Kidney (tissue), 14 donors: ENCODE results near the gene C19orf12. TPM values are rescaled to one million over a fixed set of nuclear protein-coding genes. Genes with fewer than 3 reads are reported as not detected.

Source experiments
- DNase-seq, 5 donors: peaks; one replicate each; pipeline ENCODE4 v3.0.0-alpha.2; 2013 to 2020
- FAIRE-seq: peaks from 2 replicates; lab custom pipeline; 2012; peaks lifted over from hg19 to GRCh38; lab: Jason Lieb, UNC
- H3K27ac ChIP-seq, 2 donors: one replicate each; pipeline ENCODE4 v1.7.0; 2013; ENCODE audit warnings: low read depth in 2 of 2, low read length in 2 of 2, inconsistent platforms in 1 of 2
- H3K27me3 ChIP-seq: one replicate; pipeline ENCODE4 v1.7.1; 2013; ENCODE audit warnings: low read length, inconsistent platforms; ENCODE audit not compliant: control insufficient read depth, insufficient read depth
- H3K36me3 ChIP-seq, 3 donors: one replicate each; pipeline versions ENCODE4 v1.7.0 to v1.7.1; 2013; ENCODE audit warnings: low read length in 3 of 3, control low read depth in 1 of 3, inconsistent platforms in 1 of 3; ENCODE audit not compliant: insufficient read depth in 3 of 3, control insufficient read depth in 2 of 3
- H3K4me1 ChIP-seq, 3 donors: one replicate each; pipeline versions ENCODE4 v1.7.0 to v1.7.1; 2013; ENCODE audit warnings: low read length in 3 of 3, inconsistent platforms in 1 of 3, low read depth in 1 of 3; ENCODE audit not compliant: control insufficient read depth in 2 of 3, insufficient read depth in 2 of 3
- H3K4me3 ChIP-seq, 3 donors: one replicate each; pipeline versions ENCODE4 v1.7.0 to v1.8.1; 2013; ENCODE audit warnings: low read length in 3 of 3, control low read depth in 1 of 3, inconsistent platforms in 1 of 3
- H3K9ac ChIP-seq, 3 donors: one replicate each; pipeline versions ENCODE4 v1.7.0 to v1.7.1; 2013; ENCODE audit warnings: low read length in 3 of 3, control low read depth in 1 of 3, inconsistent platforms in 1 of 3
- H3K9me3 ChIP-seq, 3 donors: one replicate each; pipeline versions ENCODE4 v1.7.0 to v1.7.1; 2013; ENCODE audit warnings: low read length in 3 of 3, control low read depth in 1 of 3, inconsistent platforms in 1 of 3; ENCODE audit not compliant: control insufficient read depth in 2 of 3, insufficient read depth in 1 of 3
- intact Hi-C: fragments of 100-400 bp; cut with DNase I; formaldehyde crosslinking; loops from one replicate; pipeline ENCODE4 v1.11.1; 2022
- polyA plus RNA-seq: library from polyadenylated mRNA; stranded (reverse); fragments of 350-450 nt; fragmentation: Illumina TruSeq; extraction: RNeasy Lipid Tissue Mini Kit (QIAGEN cat#74804); gene quantifications from one replicate; pipeline ENCODE4 v1.2.3, GENCODE V29; 2014; ENCODE audit warnings: low read depth, low replicate concordance; ENCODE audit not compliant: insufficient read depth
- total RNA-seq: library from RNA; stranded (reverse); fragmentation: NEBNext Ultra II Directional; extraction: Animal tissue kit (Norgen Biotek cat#: 25700); gene quantifications from one replicate; pipeline ENCODE4 v1.2.1, GENCODE V29; 2021
- TF ChIP-seq, protein P1 (sequence below): IDR thresholded peaks from 3 replicates; pipeline ENCODE4 v1.5.1; 2012; ENCODE audit warnings: mild to moderate bottlenecking, moderate library complexity, borderline replicate concordance; ENCODE audit not compliant: insufficient read depth; ENCODE audit errors: extremely low read depth
- donor health status: control.
- donor health status: control.
- donor health status: control.
- donor health status: control.
- donor health status: control.
- donor health status: DM: yes; HTN: yes; CAD: no.
- donor health status: Normal renal cell carcinoma (clear cell type).

C19orf12 gene
- total and polyA plus RNA-seq, 2 donors from 2014 or later: 21.2 to 27.1 TPM

DNA sequence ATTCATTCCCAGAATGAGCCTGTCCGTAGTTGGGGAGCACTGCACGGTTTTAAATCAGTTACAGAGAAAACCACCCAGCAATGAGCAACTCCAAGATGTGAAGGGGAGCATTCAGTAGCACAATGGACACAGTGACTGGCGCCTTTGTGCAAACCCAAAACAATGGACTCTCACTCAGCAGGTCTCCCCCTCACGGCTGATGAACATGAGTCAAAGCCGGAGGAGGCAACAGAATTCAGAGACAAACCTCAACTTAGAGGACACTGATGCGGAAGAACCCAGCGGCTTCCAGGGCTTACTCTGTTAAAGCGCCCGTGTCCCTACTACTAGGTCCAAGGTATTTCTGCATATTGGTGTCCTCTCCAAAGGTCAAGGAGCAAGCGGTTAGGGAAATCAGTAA lies 32.1 kb downstream of the C19orf12 start:
- FAIRE-seq: no peak
- Histone ChIP-seq H3K9ac (no peak overlapping the region), H3K36me3 (no peaks in the 10 kb centered on the region), H3K4me1 (peaks cover 0 to 5% (median 0%) of the 10 kb centered on the region in 3 donors), H3K4me3 (no peak overlapping the region), H3K9me3 (no peaks in the 10 kb centered on the region), H3K27ac (no peak overlapping the region), H3K27me3 (no peaks in the 10 kb centered on the region)
- TF ChIP-seq, protein P1, sequence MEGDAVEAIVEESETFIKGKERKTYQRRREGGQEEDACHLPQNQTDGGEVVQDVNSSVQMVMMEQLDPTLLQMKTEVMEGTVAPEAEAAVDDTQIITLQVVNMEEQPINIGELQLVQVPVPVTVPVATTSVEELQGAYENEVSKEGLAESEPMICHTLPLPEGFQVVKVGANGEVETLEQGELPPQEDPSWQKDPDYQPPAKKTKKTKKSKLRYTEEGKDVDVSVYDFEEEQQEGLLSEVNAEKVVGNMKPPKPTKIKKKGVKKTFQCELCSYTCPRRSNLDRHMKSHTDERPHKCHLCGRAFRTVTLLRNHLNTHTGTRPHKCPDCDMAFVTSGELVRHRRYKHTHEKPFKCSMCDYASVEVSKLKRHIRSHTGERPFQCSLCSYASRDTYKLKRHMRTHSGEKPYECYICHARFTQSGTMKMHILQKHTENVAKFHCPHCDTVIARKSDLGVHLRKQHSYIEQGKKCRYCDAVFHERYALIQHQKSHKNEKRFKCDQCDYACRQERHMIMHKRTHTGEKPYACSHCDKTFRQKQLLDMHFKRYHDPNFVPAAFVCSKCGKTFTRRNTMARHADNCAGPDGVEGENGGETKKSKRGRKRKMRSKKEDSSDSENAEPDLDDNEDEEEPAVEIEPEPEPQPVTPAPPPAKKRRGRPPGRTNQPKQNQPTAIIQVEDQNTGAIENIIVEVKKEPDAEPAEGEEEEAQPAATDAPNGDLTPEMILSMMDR: no peak
- intact Hi-C loops: no loop called here
- no peak for DNase-seq

- no peak overlapping the region for H3K4me3 ChIP-seq
- no peaks in the 10 kb centered on the region for H3K36me3 ChIP-seq
- no peak overlapping the region for H3K9ac ChIP-seq
- intact Hi-C loops: no loop called here
- H3K9me3 ChIP-seq: no peaks in the 10 kb centered on the region
- TF ChIP-seq, protein P1: no peak
- peaks cover 0 to 5% (median 0%) of the 10 kb centered on the region in 3 donors for H3K4me1 ChIP-seq
- H3K27ac ChIP-seq: no peak overlapping the region
- no peaks in the 10 kb centered on the region for H3K27me3 ChIP-seq
- DNase-seq (no peak), FAIRE-seq (no peak)
Measured at GRCh38 chr19:29682236-29682895, 32.7 kb downstream of the C19orf12 start.

- Histone ChIP-seq H3K9me3 (no peaks in the 10 kb centered on the region), H3K27ac (no peak overlapping the region), H3K27me3 (no peaks in the 10 kb centered on the region), H3K36me3 (no peaks in the 10 kb centered on the region), H3K4me1 (peaks cover 0 to 6% (median 0%) of the 10 kb centered on the region in 3 donors), H3K9ac (no peak overlapping the region), H3K4me3 (no peak overlapping the region)
- DNase-seq: no peak
- intact Hi-C loops: no loop called here
- TF ChIP-seq, protein P1: no peak
- FAIRE-seq: no peak
Measured at GRCh38 chr19:29681422-29682235, 33.4 kb downstream of the C19orf12 start.
